ENCODE data around the gene TMEM259. TPM values are rescaled to one million over a fixed set of nuclear protein-coding genes. Genes with fewer than 3 reads are reported as not detected.

TMEM259 gene
- total and polyA plus RNA-seq, 9 of the 15 experiments (the other 6 are each of a cell fraction or from before 2014, with no cell fraction given): 0.52 to 231 (median 63.6) TPM

DNA sequence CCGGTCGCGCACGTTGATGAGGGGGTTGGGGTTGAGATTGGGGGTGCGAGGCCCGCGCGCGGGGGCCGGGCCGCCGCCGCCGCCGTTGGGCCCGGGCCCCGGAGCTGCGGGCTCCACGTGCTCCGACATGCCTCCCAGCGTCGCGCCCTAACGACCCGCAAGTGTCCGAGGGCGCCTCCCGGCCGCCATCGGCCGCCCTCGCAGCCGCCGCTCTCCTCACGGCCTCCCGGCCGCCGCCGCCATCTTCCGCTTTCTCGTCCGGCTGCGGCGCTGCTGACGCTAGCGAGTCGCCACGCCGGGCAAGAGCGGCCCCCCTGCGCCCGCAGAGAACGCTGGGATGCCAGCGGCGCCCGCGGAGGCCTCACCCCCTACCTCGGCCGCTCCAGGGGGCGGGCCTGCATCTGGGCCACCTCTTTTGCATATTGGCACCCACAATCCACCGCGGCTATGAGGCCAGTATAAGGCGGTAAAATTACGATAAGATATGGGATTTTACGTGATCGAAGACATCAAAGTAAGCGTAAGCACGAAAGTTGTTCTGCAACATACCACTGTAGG, at the start of gene TMEM259 (continued):
- TF ChIP-seq, protein P1, sequence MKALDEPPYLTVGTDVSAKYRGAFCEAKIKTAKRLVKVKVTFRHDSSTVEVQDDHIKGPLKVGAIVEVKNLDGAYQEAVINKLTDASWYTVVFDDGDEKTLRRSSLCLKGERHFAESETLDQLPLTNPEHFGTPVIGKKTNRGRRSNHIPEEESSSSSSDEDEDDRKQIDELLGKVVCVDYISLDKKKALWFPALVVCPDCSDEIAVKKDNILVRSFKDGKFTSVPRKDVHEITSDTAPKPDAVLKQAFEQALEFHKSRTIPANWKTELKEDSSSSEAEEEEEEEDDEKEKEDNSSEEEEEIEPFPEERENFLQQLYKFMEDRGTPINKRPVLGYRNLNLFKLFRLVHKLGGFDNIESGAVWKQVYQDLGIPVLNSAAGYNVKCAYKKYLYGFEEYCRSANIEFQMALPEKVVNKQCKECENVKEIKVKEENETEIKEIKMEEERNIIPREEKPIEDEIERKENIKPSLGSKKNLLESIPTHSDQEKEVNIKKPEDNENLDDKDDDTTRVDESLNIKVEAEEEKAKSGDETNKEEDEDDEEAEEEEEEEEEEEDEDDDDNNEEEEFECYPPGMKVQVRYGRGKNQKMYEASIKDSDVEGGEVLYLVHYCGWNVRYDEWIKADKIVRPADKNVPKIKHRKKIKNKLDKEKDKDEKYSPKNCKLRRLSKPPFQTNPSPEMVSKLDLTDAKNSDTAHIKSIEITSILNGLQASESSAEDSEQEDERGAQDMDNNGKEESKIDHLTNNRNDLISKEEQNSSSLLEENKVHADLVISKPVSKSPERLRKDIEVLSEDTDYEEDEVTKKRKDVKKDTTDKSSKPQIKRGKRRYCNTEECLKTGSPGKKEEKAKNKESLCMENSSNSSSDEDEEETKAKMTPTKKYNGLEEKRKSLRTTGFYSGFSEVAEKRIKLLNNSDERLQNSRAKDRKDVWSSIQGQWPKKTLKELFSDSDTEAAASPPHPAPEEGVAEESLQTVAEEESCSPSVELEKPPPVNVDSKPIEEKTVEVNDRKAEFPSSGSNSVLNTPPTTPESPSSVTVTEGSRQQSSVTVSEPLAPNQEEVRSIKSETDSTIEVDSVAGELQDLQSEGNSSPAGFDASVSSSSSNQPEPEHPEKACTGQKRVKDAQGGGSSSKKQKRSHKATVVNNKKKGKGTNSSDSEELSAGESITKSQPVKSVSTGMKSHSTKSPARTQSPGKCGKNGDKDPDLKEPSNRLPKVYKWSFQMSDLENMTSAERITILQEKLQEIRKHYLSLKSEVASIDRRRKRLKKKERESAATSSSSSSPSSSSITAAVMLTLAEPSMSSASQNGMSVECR (CRISPR knock-in tag; IDR thresholded peaks at IDR 0.05): 0 out of 2 replicates have a peak, but pooled peaks have one; percentile 11

DNA sequence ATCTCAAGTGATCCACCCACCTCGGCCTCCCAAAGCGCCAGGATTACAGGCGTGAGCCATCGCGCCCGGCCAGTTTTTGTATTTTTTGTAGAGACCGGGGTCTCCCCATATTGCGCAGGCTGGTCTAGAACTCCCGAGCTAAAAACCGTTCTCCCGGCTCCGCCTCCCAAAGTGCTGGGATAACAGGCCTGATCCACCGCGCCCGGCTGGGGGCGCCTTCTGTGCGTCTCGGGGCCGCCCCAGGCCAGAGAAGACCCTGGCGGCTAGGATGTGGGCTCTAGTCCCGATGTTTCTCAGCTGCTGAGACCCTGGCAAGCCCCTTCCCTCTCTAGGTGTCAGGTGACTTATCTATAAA, 49.6 kb upstream of the TMEM259 start:
- Histone ChIP-seq H3K9ac (ENCODE audit: insufficient read depth in 1 of 2, low read depth in 2 of 2, low read length in 2 of 2) (no peak overlapping the region), H3K4me2 (ENCODE audit: insufficient read depth, low read length) (no peak overlapping the region), H3K36me3 (ENCODE audit: control insufficient read depth, insufficient read depth, low read length) (peaks cover 4% of the 10 kb centered on the region; the same call in 1 of the 3 replicates), H3K79me2 (ENCODE audit: control insufficient read depth, insufficient read depth, low read length) (no peaks in the 10 kb centered on the region), H2AFZ (ENCODE audit: low read depth, low read length) (no peak overlapping the region), H3K27me3 (ENCODE audit: control insufficient read depth in 2 of 2, insufficient read depth in 2 of 2, low read length in 2 of 2) (no peaks in the 10 kb centered on the region), H3K9me1 (ENCODE audit: control insufficient read depth, insufficient read depth, low read length) (no peaks in the 10 kb centered on the region), H3K27ac (ENCODE audit: extremely low read depth, low read depth, low read length) (no peak overlapping the region), H3K4me3 (no peak overlapping the region), H3K4me1 (replicated peaks in 1 of 2; ENCODE audit: control insufficient read depth in 2 of 2, insufficient read depth in 2 of 2, low read length in 2 of 2) (peaks cover 32 to 83% of the 10 kb centered on the region in 2 experiments), H3K9me3 (replicated peaks; ENCODE audit: control insufficient read depth, insufficient read depth, low read depth, low read length) (no peaks in the 10 kb centered on the region), H4K20me1 (replicated peaks; ENCODE audit: control insufficient read depth, insufficient read depth, low read length) (0 out of 2 replicates have a peak, but pooled peaks cover 3% of the 10 kb centered on the region)
- in situ Hi-C loops (cut with MboI) (no loop called here), intact Hi-C loops (cut with micrococcal nuclease) (no loop called here)
- POLR2A ChIA-PET: interaction anchor here (0.6 kb wide), 1 partner anchor 27 kb away, joined by 3 read pairs; no protein-coding TSS in a partner anchor
- WGBS (ENCODE audit: insufficient coverage, low coverage, missing lambda C conversion rate): 84% methylated on average over 13 of the region's 21 CpGs
- CTCF ChIA-PET (ENCODE audit: low intra/inter-chr PET ratio): no interaction called here
- BruUV-seq (replicated peaks): no TSS peak
- FAIRE-seq: no peak
- TF ChIP-seq HMGN3 (IDR thresholded peaks at IDR 0.05; ENCODE audit: borderline replicate concordance, extremely low read depth, insufficient read length, low read depth, low read length): no peak
- 0 out of 2 replicates have a peak, but pooled peaks have one; percentile 1 for TF ChIP-seq ZBTB7A (IDR thresholded peaks at IDR 0.05; ENCODE audit: borderline replicate concordance, control insufficient read depth, low read depth, low read length)
- ATAC-seq: no peak
- DNase-seq (ENCODE audit: extremely low read depth in 1 of 4, low spot score in 3 of 4): no peak
